Caco-2 (cell line): ENCODE measurements around the gene DUSP18. TPM values are rescaled to one million over a fixed set of nuclear protein-coding genes. Genes with fewer than 3 reads are reported as not detected.
"Not testable (repeated sequence)": the region's sequence is repeated elsewhere in the genome, so short reads cannot be mapped to it uniquely, and the experiment has no call there.

Source experiments
- BruUV-seq: library from RNA; stranded (reverse); fragments of 400-500 nt; replicated peaks from 2 replicates; lab custom pipeline; 2021; lab: Mats Ljungman, UMichigan
- CTCF ChIA-PET: fragments of 300-600 bp; sonication (Branson Sonifier 250); formaldehyde crosslinking; loops from one replicate; lab custom pipeline; 2022; ENCODE audit warnings: antibody characterized with exemption; lab: Charles Lee
- POLR2A ChIA-PET: fragments of 300-600 bp; sonication (Branson Sonifier 250); formaldehyde crosslinking; loops from one replicate; lab custom pipeline; 2022; ENCODE audit warnings: antibody characterized with exemption; lab: Charles Lee
- DNase-seq, 2 experiments: peaks; one replicate each; pipeline versions ENCODE4 v3.0.0 to v3.0.0-alpha.2; 2020 to 2022
- H3K27me3 ChIP-seq: replicated peaks from 2 replicates; pipeline ENCODE4 v1.6.0; 2011; ENCODE audit warnings: low read length; ENCODE audit not compliant: control insufficient read depth, insufficient read depth
- H3K36me3 ChIP-seq: 2 replicates; pipeline ENCODE4 v1.5.1; 2011; ENCODE audit warnings: low read length; ENCODE audit not compliant: control insufficient read depth, insufficient read depth
- H3K4me1 ChIP-seq: fragments of 250-450 bp; sonication (Bioruptor Pico); 2 replicates; pipeline ENCODE4 v1.5.1; 2020; ENCODE audit warnings: mild to moderate bottlenecking
- H3K4me3 ChIP-seq: 2 replicates; pipeline ENCODE4 v1.5.1; 2011; ENCODE audit warnings: low read depth, mild to moderate bottlenecking, control low read depth, low read length
- H3K9me3 ChIP-seq: fragments of 250-450 bp; sonication (Bioruptor Pico); 2 replicates; pipeline ENCODE4 v1.5.1; 2020; ENCODE audit warnings: mild to moderate bottlenecking, moderate library complexity
- H3K27ac Mint-ChIP-seq: one replicate; pipeline ENCODE4 v1.8.0; 2022; ENCODE audit warnings: mixed read lengths; ENCODE audit not compliant: unreplicated experiment
- H3K27me3 Mint-ChIP-seq: one replicate; pipeline ENCODE4 v1.8.0; 2022; ENCODE audit warnings: mixed read lengths; ENCODE audit not compliant: insufficient read depth, unreplicated experiment
- H3K36me3 Mint-ChIP-seq: one replicate; pipeline ENCODE4 v1.8.0; 2022; ENCODE audit warnings: mild to moderate bottlenecking, mixed read lengths; ENCODE audit not compliant: insufficient read depth, unreplicated experiment
- H3K4me1 Mint-ChIP-seq: one replicate; pipeline ENCODE4 v1.8.0; 2022; ENCODE audit warnings: low read depth, mixed read lengths; ENCODE audit not compliant: unreplicated experiment
- H3K4me3 Mint-ChIP-seq: one replicate; pipeline ENCODE4 v1.8.0; 2022; ENCODE audit warnings: mild to moderate bottlenecking, moderate library complexity, mixed read lengths; ENCODE audit not compliant: unreplicated experiment
- H3K9me3 Mint-ChIP-seq: one replicate; pipeline ENCODE4 v1.8.0; 2022; ENCODE audit warnings: mixed read lengths; ENCODE audit not compliant: unreplicated experiment
- intact Hi-C: fragments of 100-400 bp; cut with micrococcal nuclease; formaldehyde crosslinking; loops from one replicate; pipeline ENCODE4 v1.10.0; 2022; ENCODE audit not compliant: unreplicated experiment
- total RNA-seq: library from RNA; stranded (reverse); gene quantifications from 2 replicates; pipeline ENCODE4 v1.2.3, GENCODE V29; 2022
- TF ChIP-seq, protein P1 (sequence below), 2 experiments: fragments of 200-600 bp in 1 of 2; IDR thresholded peaks; 1 replicate in 1 of 2; 2 replicates in 1 of 2; pipeline versions ENCODE4 v1.5.1 to v1.8.0; 2011 to 2022; ENCODE audit warnings: antibody characterized with exemption in 1 of 2, control low read depth in 1 of 2, inconsistent platforms in 1 of 2, low read depth in 1 of 2, low read length in 1 of 2, mild to moderate bottlenecking in 1 of 2, moderate library complexity in 1 of 2; ENCODE audit not compliant: insufficient read depth in 1 of 2, severe bottlenecking in 1 of 2, unreplicated experiment in 1 of 2

The DUSP18 gene
- total RNA-seq, 1 experiment from 2014 or later: 6.0 TPM

DNA sequence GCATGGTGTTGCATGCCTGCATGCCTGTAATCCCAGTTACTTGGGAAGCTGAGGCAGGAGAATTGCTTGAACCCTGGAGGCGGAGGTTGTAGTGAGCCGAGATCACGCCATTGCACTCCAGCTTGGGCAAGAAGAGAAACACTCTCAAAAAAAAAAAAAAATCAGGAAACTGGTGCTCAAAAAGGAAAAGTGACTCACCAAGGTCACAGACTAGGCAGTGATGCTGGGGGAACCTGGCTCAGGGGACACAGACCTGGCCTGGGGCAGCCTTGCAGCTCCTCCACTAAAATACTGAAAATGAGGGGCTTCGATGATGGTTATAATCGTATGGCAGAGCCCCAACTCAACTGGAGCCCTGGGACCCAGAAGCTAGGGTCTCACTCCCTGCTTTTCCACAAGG, 40.2 kb downstream of the DUSP18 start:
- intact Hi-C loops: no loop called here
- TF ChIP-seq, protein P1, sequence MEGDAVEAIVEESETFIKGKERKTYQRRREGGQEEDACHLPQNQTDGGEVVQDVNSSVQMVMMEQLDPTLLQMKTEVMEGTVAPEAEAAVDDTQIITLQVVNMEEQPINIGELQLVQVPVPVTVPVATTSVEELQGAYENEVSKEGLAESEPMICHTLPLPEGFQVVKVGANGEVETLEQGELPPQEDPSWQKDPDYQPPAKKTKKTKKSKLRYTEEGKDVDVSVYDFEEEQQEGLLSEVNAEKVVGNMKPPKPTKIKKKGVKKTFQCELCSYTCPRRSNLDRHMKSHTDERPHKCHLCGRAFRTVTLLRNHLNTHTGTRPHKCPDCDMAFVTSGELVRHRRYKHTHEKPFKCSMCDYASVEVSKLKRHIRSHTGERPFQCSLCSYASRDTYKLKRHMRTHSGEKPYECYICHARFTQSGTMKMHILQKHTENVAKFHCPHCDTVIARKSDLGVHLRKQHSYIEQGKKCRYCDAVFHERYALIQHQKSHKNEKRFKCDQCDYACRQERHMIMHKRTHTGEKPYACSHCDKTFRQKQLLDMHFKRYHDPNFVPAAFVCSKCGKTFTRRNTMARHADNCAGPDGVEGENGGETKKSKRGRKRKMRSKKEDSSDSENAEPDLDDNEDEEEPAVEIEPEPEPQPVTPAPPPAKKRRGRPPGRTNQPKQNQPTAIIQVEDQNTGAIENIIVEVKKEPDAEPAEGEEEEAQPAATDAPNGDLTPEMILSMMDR (IDR thresholded peaks at IDR 0.05; ENCODE audit: insufficient read depth in 1 of 2, low read depth in 1 of 2, low read length in 1 of 2, severe bottlenecking in 1 of 2, unreplicated experiment in 1 of 2): no peak

DNA sequence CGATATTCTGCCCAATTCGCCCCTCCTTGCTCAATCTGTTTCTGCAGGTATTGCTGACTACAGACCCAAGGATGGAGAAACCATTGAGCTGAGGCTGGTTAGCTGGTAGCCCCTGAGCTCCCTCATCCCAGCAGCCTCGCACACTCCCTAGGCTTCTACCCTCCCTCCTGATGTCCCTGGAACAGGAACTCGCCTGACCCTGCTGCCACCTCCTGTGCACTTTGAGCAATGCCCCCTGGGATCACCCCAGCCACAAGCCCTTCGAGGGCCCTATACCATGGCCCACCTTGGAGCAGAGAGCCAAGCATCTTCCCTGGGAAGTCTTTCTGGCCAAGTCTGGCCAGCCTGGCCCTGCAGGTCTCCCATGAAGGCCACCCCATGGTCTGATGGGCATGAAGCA, 41.3 kb downstream of the DUSP18 start:
- CTCF ChIA-PET: interaction anchor here (0.5 to 1.2 kb wide), 5 partner anchors 8 to 156 kb away, joined by 3 to 4 read pairs (median 3); partner anchors contain the start of genes SLC35E4 and TCN2
- Mint-ChIP-seq H3K27ac (no peak overlapping the region), H3K4me1 (no peaks in the 10 kb centered on the region), H3K27me3 (no peaks in the 10 kb centered on the region), H3K4me3 (no peak overlapping the region), H3K36me3 (no peaks in the 10 kb centered on the region), H3K9me3 (peaks cover 7% of the 10 kb centered on the region)
- Histone ChIP-seq H3K36me3 (no peaks in the 10 kb centered on the region), H3K27me3 (no peaks in the 10 kb centered on the region), H3K4me1 (no peaks in the 10 kb centered on the region), H3K9me3 (no peaks in the 10 kb centered on the region), H3K4me3 (no peak overlapping the region)
- intact Hi-C loops: no loop called here
- no TSS peak for BruUV-seq
- TF ChIP-seq, protein P1 (IDR thresholded peaks at IDR 0.05; ENCODE audit: insufficient read depth in 1 of 2, low read depth in 1 of 2, low read length in 1 of 2, severe bottlenecking in 1 of 2, unreplicated experiment in 1 of 2): peak in 1 of 2 experiments; percentile 31
- POLR2A ChIA-PET: no interaction called here
- no peak for DNase-seq

More for the DNA sequence above, 40.2 kb downstream of the DUSP18 start:
- Histone ChIP-seq H3K36me3 (no peaks in the 10 kb centered on the region), H3K4me3 (no peak overlapping the region), H3K4me1 (no peaks in the 10 kb centered on the region), H3K27me3 (no peaks in the 10 kb centered on the region), H3K9me3 (no peaks in the 10 kb centered on the region)
- ChIA-PET POLR2A (no interaction called here), CTCF (no interaction called here)
- no peaks in the 10 kb centered on the region for H3K27me3 Mint-ChIP-seq
- BruUV-seq: no TSS peak
- no peak overlapping the region for H3K4me3 Mint-ChIP-seq
- H3K27ac Mint-ChIP-seq: no peak overlapping the region
- peaks cover 7% of the 10 kb centered on the region for H3K9me3 Mint-ChIP-seq
- H3K4me1 Mint-ChIP-seq: no peaks in the 10 kb centered on the region
- H3K36me3 Mint-ChIP-seq: no peaks in the 10 kb centered on the region
- no peak for DNase-seq

DNA sequence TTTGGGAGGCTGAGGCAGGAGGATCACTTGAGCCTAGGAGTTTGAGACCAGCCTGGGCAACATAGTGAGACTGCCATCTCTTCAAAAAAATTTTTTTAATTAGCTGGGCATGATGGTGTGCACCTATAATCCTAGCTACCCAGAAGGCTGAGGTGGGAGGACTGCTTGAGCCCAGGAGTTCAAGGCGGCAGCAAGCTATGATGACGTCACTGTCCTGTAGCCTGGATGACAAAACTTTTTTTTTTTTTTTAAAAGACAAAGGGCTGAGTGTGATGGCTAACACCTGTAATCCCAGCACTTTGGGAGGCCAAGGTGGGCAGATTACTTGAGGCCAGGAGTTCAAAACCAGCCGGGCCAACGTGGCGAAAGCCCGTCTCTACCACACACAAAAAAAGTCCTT, 47.8 kb downstream of the DUSP18 start:
- H3K9me3 Mint-ChIP-seq, H3K9me3 ChIP-seq, H3K27me3 ChIP-seq, H3K27me3 Mint-ChIP-seq, H3K36me3 Mint-ChIP-seq, intact Hi-C loops, BruUV-seq, H3K4me1 ChIP-seq, H3K27ac Mint-ChIP-seq, H3K4me3 Mint-ChIP-seq, H3K4me1 Mint-ChIP-seq, H3K36me3 ChIP-seq, H3K4me3 ChIP-seq, DNase-seq: not testable (repeated sequence)
- ChIA-PET CTCF (interaction anchor here (0.6 to 1.4 kb wide), 2 partner anchors 15 to 47 kb away, joined by 3 to 6 read pairs; no protein-coding TSS in a partner anchor), POLR2A (interaction anchor here (1.2 kb wide), 1 partner anchor 13 kb away, joined by 8 read pairs; the partner anchor contains the start of gene TCN2)
